Endothelial cell of umbilical vein (primary cell): Measurements from ENCODE around the gene MYO9B. TPM values are rescaled to one million over a fixed set of nuclear protein-coding genes. Genes with fewer than 3 reads are reported as not detected.

ENCODE experiments used
- BruUV-seq: library from RNA; stranded (reverse); fragments of 400-500 nt; replicated peaks from 2 replicates; lab custom pipeline; 2021; lab: Mats Ljungman, UMichigan
- CTCF ChIA-PET: fragments of 300-600, 350-600 bp; sonication (Branson Sonifier 250); formaldehyde crosslinking; loops from one replicate; lab custom pipeline; 2021; ENCODE audit warnings: antibody characterized with exemption, inconsistent platforms; lab: Charles Lee
- POLR2A ChIA-PET: fragments of 300-600, 350-600 bp; sonication (Branson Sonifier 250); formaldehyde crosslinking; loops from one replicate; lab custom pipeline; 2021; ENCODE audit warnings: antibody characterized with exemption, inconsistent platforms; lab: Charles Lee
- DNase-seq: peaks from one replicate; pipeline ENCODE4 v3.0.0-alpha.2; 2011; ENCODE audit warnings: low read depth, low spot score
- FAIRE-seq: peaks from 2 replicates; lab custom pipeline; 2011; peaks lifted over from hg19 to GRCh38; lab: Jason Lieb, UNC
- H2AFZ ChIP-seq: 2 replicates; pipeline ENCODE4 v1.6.0; 2012; ENCODE audit warnings: low read depth, low read length, control low read depth, inconsistent platforms
- H3K27ac ChIP-seq: 2 replicates; pipeline ENCODE4 v1.5.1; 2011; ENCODE audit warnings: low read depth, mild to moderate bottlenecking, control low read depth, low read length, moderate library complexity; ENCODE audit not compliant: insufficient read depth
- H3K27me3 ChIP-seq, 2 experiments: 2 replicates each; pipeline versions ENCODE4 v1.6.0 to v1.6.1; 2011; ENCODE audit warnings: low read length in 2 of 2, mixed read lengths in 1 of 2; ENCODE audit not compliant: control insufficient read depth in 2 of 2, insufficient read depth in 2 of 2
- H3K36me3 ChIP-seq, 2 experiments: 2 replicates in 1 of 2; 3 replicates in 1 of 2; pipeline ENCODE4 v1.5.1; 2011; ENCODE audit warnings: low read length in 2 of 2, mild to moderate bottlenecking in 1 of 2, moderate library complexity in 1 of 2; ENCODE audit not compliant: control insufficient read depth in 2 of 2, insufficient read depth in 2 of 2; ENCODE audit errors: extremely low read depth in 1 of 2
- H3K4me1 ChIP-seq: 3 replicates; pipeline ENCODE4 v1.5.1; 2011; ENCODE audit warnings: mild to moderate bottlenecking, low read length; ENCODE audit not compliant: control insufficient read depth, insufficient read depth; ENCODE audit errors: extremely low read depth
- H3K4me2 ChIP-seq: 2 replicates; pipeline ENCODE4 v1.6.1; 2011; ENCODE audit warnings: low read length, control low read depth, mixed read lengths; ENCODE audit not compliant: insufficient read depth
- H3K4me3 ChIP-seq, 3 experiments: fragments of 200-600 bp in 1 of 3; sonication (generic), shearing (Covaris generic) in 1 of 3; replicated peaks in 1 of 3; 2 replicates each; pipeline ENCODE4 v1.5.1; 2011 to 2016; ENCODE audit warnings: control low read depth in 3 of 3, low read length in 3 of 3, mild to moderate bottlenecking in 2 of 3, inconsistent platforms in 1 of 3, low read depth in 1 of 3, moderate library complexity in 1 of 3; ENCODE audit not compliant: insufficient read depth in 1 of 3
- H3K79me2 ChIP-seq: 2 replicates; pipeline ENCODE4 v1.6.0; 2012; ENCODE audit warnings: low read length, inconsistent platforms; ENCODE audit not compliant: control insufficient read depth, insufficient read depth
- H3K9ac ChIP-seq: replicated peaks from 2 replicates; pipeline ENCODE3; 2011; ENCODE audit warnings: low read length, control low read depth; ENCODE audit not compliant: insufficient read depth; ENCODE audit errors: extremely low read depth
- H3K9me1 ChIP-seq: replicated peaks from 3 replicates; pipeline ENCODE4 v1.6.0; 2011; ENCODE audit warnings: mild to moderate bottlenecking, low read length; ENCODE audit not compliant: control insufficient read depth, insufficient read depth; ENCODE audit errors: extremely low read depth
- H3K9me3 ChIP-seq: replicated peaks from 2 replicates; pipeline ENCODE4 v1.5.1; 2012; ENCODE audit warnings: low read length, inconsistent platforms; ENCODE audit not compliant: control insufficient read depth, insufficient read depth
- H4K20me1 ChIP-seq: replicated peaks from 2 replicates; pipeline ENCODE3; 2011; ENCODE audit warnings: mild to moderate bottlenecking, low read length; ENCODE audit not compliant: control insufficient read depth, insufficient read depth; ENCODE audit errors: extremely low read depth
- CTCF ChIP-seq, 2 donors: IDR thresholded peaks; 1 replicate in 1 of 2; 2 replicates in 1 of 2; pipeline ENCODE4 v1.5.1; 2011; ENCODE audit warnings: low read length in 2 of 2, mild to moderate bottlenecking in 2 of 2, moderate library complexity in 2 of 2, control low read depth in 1 of 2, inconsistent platforms in 1 of 2, low read depth in 1 of 2; ENCODE audit not compliant: insufficient read depth in 1 of 2; ENCODE audit errors: extremely low read depth in 1 of 2
- EZH2 ChIP-seq: IDR thresholded peaks from 2 replicates; pipeline ENCODE4 v1.6.1; 2012; ENCODE audit warnings: borderline replicate concordance, low read depth, mild to moderate bottlenecking, moderate library complexity, low read length, inconsistent platforms; ENCODE audit not compliant: severe bottlenecking
- FOS ChIP-seq: IDR thresholded peaks from 2 replicates; pipeline ENCODE4 v1.6.1; 2011; ENCODE audit warnings: mild to moderate bottlenecking, low read length, moderate library complexity, borderline replicate concordance; ENCODE audit not compliant: insufficient read depth
- GATA2 ChIP-seq: IDR thresholded peaks from 2 replicates; pipeline ENCODE4 v1.7.0; 2011; ENCODE audit warnings: low read depth, mild to moderate bottlenecking, moderate library complexity, mixed read lengths, low read length; ENCODE audit not compliant: insufficient read length, insufficient read depth
- JUN ChIP-seq: IDR thresholded peaks from 2 replicates; pipeline ENCODE4 v1.6.1; 2011; ENCODE audit warnings: borderline replicate concordance, low read depth; ENCODE audit not compliant: insufficient read length, insufficient read depth
- dilution Hi-C: fragments of 300-500 bp; cut with MboI; formaldehyde crosslinking; loops from one replicate; pipeline ENCODE4 v1.15.0; 2019; ENCODE audit warnings: low sequenced_read_pairs; ENCODE audit not compliant: extremely low pct_ligation_motif_present
- intact Hi-C: fragments of 100-400 bp; cut with micrococcal nuclease; formaldehyde crosslinking; loops from one replicate; pipeline ENCODE4 v1.10.0; 2022
- polyA plus RNA-seq, 4 experiments: library from polyadenylated mRNA; depleted of rRNA in 3 of 4; stranded (reverse) in 3 of 4; unstranded in 1 of 4; fragments of >200 nt; gene quantifications; 2 replicates each; pipeline versions ENCODE4 v1.2.1 to v1.2.3, GENCODE V29; 2011 to 2012; ENCODE audit warnings: missing spikeins in 1 of 4
- total RNA-seq: library from RNA; stranded (reverse); gene quantifications from 2 replicates; pipeline ENCODE4 v1.2.3, GENCODE V29; 2021

MYO9B gene
- total and polyA plus RNA-seq, 2 donors (not counting 3 experiments of a cell fraction or from before 2014, with no cell fraction given): 64.4 to 119 TPM

- H3K9me3 ChIP-seq: no peaks in the 10 kb centered on the region
- H3K4me2 ChIP-seq: no peak overlapping the region
- no peak overlapping the region for H3K27ac ChIP-seq
- dilution Hi-C loops: no loop called here
- H3K9ac ChIP-seq: no peak overlapping the region
- H3K9me1 ChIP-seq: no peaks in the 10 kb centered on the region
- intact Hi-C loops: no loop called here
- no peaks in the 10 kb centered on the region for H3K79me2 ChIP-seq
- no peak for FAIRE-seq
- no peaks in the 10 kb centered on the region for H3K4me1 ChIP-seq
- no peak overlapping the region for H2AFZ ChIP-seq
- CTCF ChIA-PET: interaction anchor here (0.7 to 1.2 kb wide), 2 partner anchors 62 to 152 kb away, joined by 3 to 4 read pairs; no protein-coding TSS in a partner anchor
- POLR2A ChIA-PET: interaction anchor here (0.7 kb wide), 1 partner anchor 197 kb away, joined by 4 read pairs; no protein-coding TSS in a partner anchor
- H3K4me3 ChIP-seq: no peak overlapping the region
- no peaks in the 10 kb centered on the region for H3K27me3 ChIP-seq
- peak; percentile 35 for DNase-seq
- BruUV-seq: no TSS peak
- H3K36me3 ChIP-seq: peaks cover 0 to 2% of the 10 kb centered on the region in 2 experiments
- TF ChIP-seq FOS: peak; percentile 48
- TF ChIP-seq EZH2: no peak
- peak; percentile 45 for TF ChIP-seq JUN
- no peak for TF ChIP-seq GATA2
- H4K20me1 ChIP-seq: no peaks in the 10 kb centered on the region
Measured at GRCh38 chr19:17220207-17220758, 144.7 kb downstream of the MYO9B start.

GRCh38 chr19:17225053-17225452 lies 149.5 kb downstream of the MYO9B start:
- H3K9ac ChIP-seq: no peak overlapping the region
- dilution Hi-C loops: no loop called here
- H3K36me3 ChIP-seq: no peaks in the 10 kb centered on the region
- H3K27ac ChIP-seq: no peak overlapping the region
- no peaks in the 10 kb centered on the region for H3K79me2 ChIP-seq
- H3K9me1 ChIP-seq: no peaks in the 10 kb centered on the region
- DNase-seq (no peak), FAIRE-seq (no peak)
- H2AFZ ChIP-seq: no peak overlapping the region
- POLR2A ChIA-PET: no interaction called here
- H3K9me3 ChIP-seq: no peaks in the 10 kb centered on the region
- no peak overlapping the region for H3K4me2 ChIP-seq
- H4K20me1 ChIP-seq: no peaks in the 10 kb centered on the region
- intact Hi-C loops: no loop called here
- TF ChIP-seq GATA2 (no peak), CTCF (IDR thresholded peaks at IDR 0.05; ENCODE audit: extremely low read depth in 1 of 2, insufficient read depth in 1 of 2, low read depth in 1 of 2, low read length in 2 of 2) (no peak)
- H3K4me3 ChIP-seq: no peak overlapping the region
- H3K4me1 ChIP-seq: peaks cover 5% of the 10 kb centered on the region
- BruUV-seq: no TSS peak
- H3K27me3 ChIP-seq: no peaks in the 10 kb centered on the region
- CTCF ChIA-PET: no interaction called here
